Measurements from ENCODE around the gene GDF15. TPM values are rescaled to one million over a fixed set of nuclear protein-coding genes. Genes with fewer than 3 reads are reported as not detected.

GDF15 gene
- total RNA-seq, 4 donors from 2014 or later: 1.4 to 2.7 TPM; not detected in 2

DNA sequence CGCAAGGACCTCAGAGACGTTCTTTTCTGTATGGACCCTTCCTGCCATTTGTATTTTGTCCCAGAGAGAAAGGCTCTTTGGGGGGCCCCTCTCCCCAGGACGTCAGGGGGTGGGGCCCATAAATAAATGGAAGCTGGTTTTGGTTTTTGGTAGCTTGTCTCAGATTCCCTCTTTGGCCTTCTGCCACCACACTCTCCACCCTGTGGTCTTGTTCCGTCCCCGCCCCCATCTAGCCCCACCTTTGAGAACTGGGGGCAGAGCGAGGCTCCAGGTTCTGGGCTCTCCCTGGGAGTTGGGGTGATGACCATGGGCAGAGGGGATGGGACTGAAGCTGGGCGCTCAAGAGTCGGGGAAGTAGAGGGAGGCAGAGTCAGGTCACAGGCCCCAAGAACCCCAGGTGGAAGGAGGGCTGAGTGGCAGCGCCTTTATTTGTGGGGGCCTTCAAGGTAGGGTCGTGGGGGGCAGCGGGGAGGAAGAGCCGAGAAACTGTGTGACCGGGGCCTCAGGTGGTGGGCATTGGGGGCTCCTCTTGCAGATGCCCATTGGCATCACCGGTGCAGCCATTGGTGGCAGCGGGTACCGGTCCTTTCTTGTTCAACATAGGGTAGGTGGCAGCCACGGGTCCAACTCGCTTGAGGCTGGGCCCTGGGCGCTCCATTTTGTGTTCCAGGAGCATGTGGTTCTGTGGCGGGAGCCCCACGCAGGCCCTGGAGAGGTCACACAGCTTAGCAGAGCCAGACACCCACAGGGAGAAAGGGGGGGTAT, 48.6 kb downstream of the GDF15 start:
- intact Hi-C loops (cut with DNase I; ENCODE audit: low total_unique reads) (no loop called here), in situ Hi-C loops (cut with MboI; ENCODE audit: low sequenced_read_pairs in 4 of 4) (no loop called here)
- Histone ChIP-seq H3K4me3 (no peak overlapping the region), H3K4me1 (peaks cover 7 to 21% of the 10 kb centered on the region in 2 donors), H3K27me3 (peaks cover 13 to 19% (median 19%) of the 10 kb centered on the region in 3 donors), H3K9me3 (no peaks in the 10 kb centered on the region), H3K27ac (peak overlapping the region in 1 of 4 donors; percentile 31), H3K36me3 (no peaks in the 10 kb centered on the region)
- ATAC-seq (no peak), DNase-seq (no peak)
- TF ChIP-seq, protein P1, sequence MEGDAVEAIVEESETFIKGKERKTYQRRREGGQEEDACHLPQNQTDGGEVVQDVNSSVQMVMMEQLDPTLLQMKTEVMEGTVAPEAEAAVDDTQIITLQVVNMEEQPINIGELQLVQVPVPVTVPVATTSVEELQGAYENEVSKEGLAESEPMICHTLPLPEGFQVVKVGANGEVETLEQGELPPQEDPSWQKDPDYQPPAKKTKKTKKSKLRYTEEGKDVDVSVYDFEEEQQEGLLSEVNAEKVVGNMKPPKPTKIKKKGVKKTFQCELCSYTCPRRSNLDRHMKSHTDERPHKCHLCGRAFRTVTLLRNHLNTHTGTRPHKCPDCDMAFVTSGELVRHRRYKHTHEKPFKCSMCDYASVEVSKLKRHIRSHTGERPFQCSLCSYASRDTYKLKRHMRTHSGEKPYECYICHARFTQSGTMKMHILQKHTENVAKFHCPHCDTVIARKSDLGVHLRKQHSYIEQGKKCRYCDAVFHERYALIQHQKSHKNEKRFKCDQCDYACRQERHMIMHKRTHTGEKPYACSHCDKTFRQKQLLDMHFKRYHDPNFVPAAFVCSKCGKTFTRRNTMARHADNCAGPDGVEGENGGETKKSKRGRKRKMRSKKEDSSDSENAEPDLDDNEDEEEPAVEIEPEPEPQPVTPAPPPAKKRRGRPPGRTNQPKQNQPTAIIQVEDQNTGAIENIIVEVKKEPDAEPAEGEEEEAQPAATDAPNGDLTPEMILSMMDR (IDR thresholded peaks at IDR 0.05 in 4 of 5, conservative IDR thresholded peaks at IDR 0.05 in 1 of 5): no peak
- no peak for TF ChIP-seq POLR2A (IDR thresholded peaks at IDR 0.05)

DNA sequence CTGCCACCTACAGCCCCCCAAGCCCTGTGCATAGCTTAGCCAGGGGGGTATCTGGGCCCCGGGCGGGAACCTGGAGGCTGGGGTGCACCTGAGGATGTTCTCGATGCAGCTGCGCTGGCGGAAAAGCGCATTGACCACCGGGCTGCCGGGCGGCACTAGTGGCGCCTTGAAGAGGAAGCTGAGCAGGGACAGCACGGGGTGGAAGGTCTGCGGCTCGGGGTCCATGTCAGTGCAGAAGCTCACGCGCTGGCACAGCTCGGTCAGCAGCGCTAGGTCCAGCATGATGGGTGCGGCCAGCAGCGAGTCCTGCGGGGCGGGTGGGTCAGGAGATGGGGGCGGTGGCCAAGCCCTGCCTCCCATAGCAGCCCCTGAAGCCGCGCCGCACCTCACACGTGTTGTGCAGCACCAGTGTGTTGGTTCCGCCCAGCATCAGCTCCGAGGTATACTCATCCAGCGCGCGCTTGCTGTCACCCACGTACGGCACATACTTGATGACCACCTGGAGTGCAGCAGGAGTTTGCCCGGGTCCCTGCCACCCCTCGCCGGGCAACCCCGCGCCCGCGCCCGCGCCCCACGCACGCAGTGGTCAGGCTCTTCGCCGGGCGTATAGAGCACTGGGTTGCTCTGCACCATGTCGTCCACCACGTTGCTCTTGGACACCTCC, 49.4 kb downstream of the GDF15 start:
- in situ Hi-C loops (cut with MboI; ENCODE audit: low sequenced_read_pairs in 4 of 4): no loop called here
- H3K27ac ChIP-seq: no peak overlapping the region
- peaks cover 7 to 19% of the 10 kb centered on the region in 2 donors for H3K4me1 ChIP-seq

DNA sequence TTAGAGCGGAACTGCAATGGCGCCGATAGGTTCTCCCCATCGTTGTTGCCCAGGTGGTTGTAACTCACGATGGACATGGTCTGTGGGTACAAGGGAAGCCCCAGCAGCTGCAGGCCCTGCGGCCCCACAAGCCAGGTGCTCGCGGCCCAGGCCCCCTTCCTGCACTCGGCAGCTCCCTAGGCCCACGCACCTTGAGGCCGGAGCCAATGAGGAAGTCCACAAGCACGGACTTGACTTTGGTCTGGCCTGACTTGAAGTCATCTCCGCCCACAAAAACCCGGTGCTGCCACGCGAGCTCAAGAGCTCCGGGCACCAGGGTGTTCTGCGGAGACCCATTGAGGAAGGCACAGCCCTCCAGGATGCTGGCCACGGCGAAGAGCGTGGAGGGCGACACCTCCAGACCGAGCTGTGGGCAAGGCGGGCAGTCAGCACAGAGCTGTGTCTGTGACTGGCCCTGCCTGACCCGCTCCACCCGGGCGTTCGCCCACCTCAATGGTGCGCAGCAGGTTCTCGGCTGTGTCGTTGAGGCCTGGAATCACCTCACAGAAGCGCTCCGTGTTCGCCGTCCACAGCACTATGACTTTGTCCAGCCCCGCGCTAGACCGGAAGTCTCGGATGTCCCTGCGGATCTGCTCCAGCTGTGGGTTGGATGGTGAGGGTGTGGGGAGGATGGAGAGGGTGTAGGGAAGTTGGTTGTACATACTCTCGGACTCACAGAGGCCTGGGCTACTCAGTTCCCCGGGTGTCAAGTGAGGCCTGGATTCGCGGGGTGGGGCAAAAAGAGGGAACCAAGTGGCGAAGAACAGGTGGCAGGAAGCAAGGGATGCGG, 50.1 kb downstream of the GDF15 start:
- Histone ChIP-seq H3K27ac (peak overlapping the region in 3 of 4 donors; percentile 13 to 67 (median 59)), H3K36me3 (no peaks in the 10 kb centered on the region), H3K4me1 (peaks cover 7 to 19% of the 10 kb centered on the region in 2 donors), H3K9me3 (no peaks in the 10 kb centered on the region), H3K4me3 (peak overlapping the region in 3 of 4 donors; percentile 55 to 63 (median 61)), H3K27me3 (peaks cover 13 to 19% (median 19%) of the 10 kb centered on the region in 3 donors)
- DNase-seq (no peak), ATAC-seq (no peak)
- TF ChIP-seq, protein P1 (IDR thresholded peaks at IDR 0.05 in 4 of 5, conservative IDR thresholded peaks at IDR 0.05 in 1 of 5): no peak
- no peak for TF ChIP-seq POLR2A (IDR thresholded peaks at IDR 0.05)
- in situ Hi-C loops (cut with MboI; ENCODE audit: low sequenced_read_pairs in 4 of 4): no loop called here
- intact Hi-C loops (cut with DNase I; ENCODE audit: low total_unique reads): no loop called here

More for the DNA sequence above, 49.4 kb downstream of the GDF15 start:
- intact Hi-C loops (cut with DNase I; ENCODE audit: low total_unique reads): no loop called here
- peaks cover 13 to 19% (median 19%) of the 10 kb centered on the region in 3 donors for H3K27me3 ChIP-seq
- TF ChIP-seq, protein P1 (IDR thresholded peaks at IDR 0.05 in 4 of 5, conservative IDR thresholded peaks at IDR 0.05 in 1 of 5): no peak
- no peak for TF ChIP-seq POLR2A (IDR thresholded peaks at IDR 0.05)
- no peak for DNase-seq
- H3K9me3 ChIP-seq: no peaks in the 10 kb centered on the region
- H3K4me3 ChIP-seq: no peak overlapping the region
- ATAC-seq: no peak
- no peaks in the 10 kb centered on the region for H3K36me3 ChIP-seq

DNA sequence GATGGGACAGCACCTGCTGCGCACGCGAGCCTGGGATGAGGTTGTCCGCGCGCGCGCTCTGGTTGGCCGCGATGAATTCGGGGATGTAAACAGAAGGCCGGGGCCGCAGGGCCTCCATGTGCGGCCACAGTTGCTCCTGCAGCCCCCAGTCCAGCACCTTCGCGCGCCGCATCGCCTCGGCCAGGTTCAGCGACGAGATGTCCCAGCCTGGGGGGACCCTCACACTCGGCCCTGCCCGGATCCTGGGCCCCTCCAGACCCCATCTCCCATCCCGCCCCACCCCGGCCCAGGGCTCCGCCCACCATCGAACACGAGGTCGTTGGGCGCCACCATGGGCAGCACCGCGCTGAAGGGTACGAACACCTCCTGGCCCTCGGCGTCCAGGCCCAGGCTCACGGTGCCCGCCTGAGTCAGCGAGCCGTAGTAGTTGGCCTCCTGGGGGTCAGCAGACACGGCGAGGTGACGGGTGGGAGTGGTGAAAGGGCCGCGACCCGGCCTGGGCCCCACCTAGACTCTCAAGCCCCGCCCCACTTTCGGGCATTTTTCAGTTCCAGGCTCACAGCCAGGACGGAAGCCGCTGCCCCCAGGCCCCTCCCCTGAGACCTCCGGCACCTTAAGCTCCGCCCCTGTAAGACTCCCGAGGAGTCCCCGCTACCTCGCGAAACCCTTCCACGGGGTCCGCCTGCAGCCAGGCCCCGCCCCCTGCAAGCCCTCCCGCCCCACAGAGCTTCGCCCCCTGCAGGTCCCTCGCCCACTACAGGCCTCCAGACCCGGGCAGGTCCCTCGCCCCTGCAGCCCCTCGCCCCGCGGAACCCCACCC, 50.9 kb downstream of the GDF15 start:
- no peaks in the 10 kb centered on the region for H3K9me3 ChIP-seq
- peak overlapping the region; percentile 50 to 63 (median 58) for H3K4me3 ChIP-seq
- H3K27me3 ChIP-seq: peaks cover 13 to 19% (median 19%) of the 10 kb centered on the region in 3 donors
- peaks cover 7 to 19% of the 10 kb centered on the region in 2 donors for H3K4me1 ChIP-seq
- H3K27ac ChIP-seq: peak overlapping the region; percentile 13 to 67 (median 62)
- intact Hi-C loops (cut with DNase I; ENCODE audit: low total_unique reads) (no loop called here), in situ Hi-C loops (cut with MboI; ENCODE audit: low sequenced_read_pairs in 4 of 4) (no loop called here)
- H3K36me3 ChIP-seq: no peaks in the 10 kb centered on the region
- DNase-seq: peak in 1 of 2 donors; percentile 43
- ATAC-seq: peak; percentile 12 to 30
- TF ChIP-seq, protein P1 (IDR thresholded peaks at IDR 0.05 in 4 of 5, conservative IDR thresholded peaks at IDR 0.05 in 1 of 5): peak in 1 of 5 experiments; percentile 15
- no peak for TF ChIP-seq POLR2A (IDR thresholded peaks at IDR 0.05)
